HCT116 (cell line): ENCODE measurements around the gene MMP10. TPM values are rescaled to one million over a fixed set of nuclear protein-coding genes. Genes with fewer than 3 reads are reported as not detected.
"Not testable (repeated sequence)": the region's sequence is repeated elsewhere in the genome, so short reads cannot be mapped to it uniquely, and the experiment has no call there.

Experiments
- ATAC-seq: fragments of 200-7000 bp; cut with Tn5 transposase; 2 replicates; pipeline ENCODE4 v1.9.1; 2020; ENCODE audit warnings: mild to moderate bottlenecking, moderate library complexity
- BruUV-seq: library from RNA; stranded (reverse); fragments of 400-500 nt; replicated peaks from 2 replicates; lab custom pipeline; 2021; lab: Mats Ljungman, UMichigan
- CTCF ChIA-PET: fragments of 300-600 bp; sonication (Branson Sonifier 250); formaldehyde crosslinking; loops from one replicate; lab custom pipeline; 2021; ENCODE audit warnings: antibody characterized with exemption; lab: Charles Lee
- POLR2A ChIA-PET: fragments of 300-600, 350-600 bp; sonication (Branson Sonifier 250); formaldehyde crosslinking; loops from one replicate; lab custom pipeline; 2021; ENCODE audit warnings: antibody characterized with exemption; lab: Charles Lee
- RAD21 ChIA-PET, 2 experiments: fragments of 300-600 bp; sonication (Branson Sonifier 250); formaldehyde crosslinking; loops; one replicate each; lab custom pipeline; 2023; ENCODE audit warnings: low total read pairs in 2 of 2; ENCODE audit not compliant: uncharacterized antibody in 2 of 2, unreplicated experiment in 2 of 2, low non-redundant PET in 1 of 2; lab: Charles Lee
- DNase-seq: peaks from one replicate; pipeline ENCODE4 v3.0.0-alpha.2; 2010; ENCODE audit warnings: low read depth, low spot score
- H2AFZ ChIP-seq: fragments of 200-600 bp; shearing (Covaris generic), sonication (generic); 2 replicates; pipeline ENCODE4 v1.6.1; 2017; ENCODE audit warnings: low read depth, mixed run types, mixed read lengths, antibody characterized with exemption, low read length; ENCODE audit not compliant: poor library complexity, severe bottlenecking
- H3K27ac ChIP-seq: 2 replicates; pipeline ENCODE4 v1.5.1; 2012; ENCODE audit warnings: low read depth, low read length
- H3K27me3 ChIP-seq: fragments of 200-600 bp; sonication (generic); 2 replicates; pipeline ENCODE4 v1.6.1; 2016; ENCODE audit warnings: mixed run types, low read length, mixed read lengths; ENCODE audit not compliant: insufficient read depth
- H3K36me3 ChIP-seq, 2 experiments: fragments of 200-500 bp in 1 of 2; fragments of 200-600 bp in 1 of 2; sonication (Bioruptor generic) in 1 of 2; sonication (generic) in 1 of 2; 2 replicates each; pipeline versions ENCODE4 v1.5.1 to v1.6.1; 2014 to 2016; ENCODE audit warnings: low read length in 2 of 2, inconsistent platforms in 1 of 2, mixed read lengths in 1 of 2, mixed run types in 1 of 2; ENCODE audit not compliant: insufficient read depth in 2 of 2, control insufficient read depth in 1 of 2
- H3K4me1 ChIP-seq, 2 experiments: fragments of 200-600 bp in 1 of 2; sonication (generic) in 1 of 2; 2 replicates each; pipeline versions ENCODE4 v1.5.1 to v1.6.1; 2012 to 2017; ENCODE audit warnings: low read length in 2 of 2, inconsistent platforms in 1 of 2, mild to moderate bottlenecking in 1 of 2, mixed read lengths in 1 of 2, mixed run types in 1 of 2, moderate library complexity in 1 of 2; ENCODE audit not compliant: insufficient read depth in 2 of 2, control insufficient read depth in 1 of 2
- H3K4me2 ChIP-seq: fragments of 200-600 bp; sonication (generic); 2 replicates; pipeline ENCODE4 v1.6.1; 2017; ENCODE audit warnings: mixed run types, low read length, mixed read lengths
- H3K4me3 ChIP-seq, 2 experiments: fragments of 200-600 bp in 1 of 2; sonication (generic) in 1 of 2; replicated peaks in 1 of 2; 2 replicates each; pipeline ENCODE4 v1.5.1; 2011 to 2016; ENCODE audit warnings: low read length in 2 of 2, control low read depth in 1 of 2, low read depth in 1 of 2, mild to moderate bottlenecking in 1 of 2, mixed read lengths in 1 of 2, mixed run types in 1 of 2
- H3K79me2 ChIP-seq: fragments of 200-600 bp; sonication (generic); 2 replicates; pipeline ENCODE4 v1.6.1; 2017; ENCODE audit warnings: mild to moderate bottlenecking, mixed run types, low read length, moderate library complexity, mixed read lengths; ENCODE audit not compliant: insufficient read depth
- H3K9ac ChIP-seq: fragments of 200-600 bp; sonication (generic); 2 replicates; pipeline ENCODE4 v1.6.1; 2016; ENCODE audit warnings: low read length, mixed read lengths
- H3K9me2 ChIP-seq: fragments of 200-600 bp; sonication (generic), shearing (Covaris generic); 2 replicates; pipeline ENCODE4 v1.6.1; 2017; ENCODE audit warnings: mixed run types, mild to moderate bottlenecking, moderate library complexity; ENCODE audit not compliant: insufficient read depth
- H3K9me3 ChIP-seq, 2 experiments: fragments of 200-500 bp in 1 of 2; fragments of 200-600 bp in 1 of 2; sonication (Bioruptor generic) in 1 of 2; sonication (generic) in 1 of 2; 2 replicates each; pipeline ENCODE4 v1.6.1; 2014 to 2017; ENCODE audit warnings: low read length in 2 of 2, mixed read lengths in 2 of 2, inconsistent platforms in 1 of 2, low read depth in 1 of 2, mild to moderate bottlenecking in 1 of 2, mixed run types in 1 of 2, moderate library complexity in 1 of 2; ENCODE audit not compliant: control insufficient read depth in 1 of 2, insufficient read depth in 1 of 2
- H4K20me1 ChIP-seq: fragments of 200-600 bp; sonication (generic), shearing (Covaris generic); 2 replicates; pipeline ENCODE4 v1.6.1; 2017; ENCODE audit warnings: mixed run types, mild to moderate bottlenecking, moderate library complexity; ENCODE audit not compliant: insufficient read depth
- ATF3 ChIP-seq: IDR thresholded peaks from 2 replicates; pipeline ENCODE4 v1.6.1; 2012
- FOSL1 ChIP-seq: IDR thresholded peaks from 2 replicates; pipeline ENCODE4 v1.6.1; 2012; ENCODE audit warnings: low read depth
- MAX ChIP-seq: IDR thresholded peaks from 2 replicates; pipeline ENCODE4 v1.6.1; 2012
- POLR2AphosphoS5 ChIP-seq: IDR thresholded peaks from 2 replicates; pipeline ENCODE4 v1.6.1; 2011; ENCODE audit warnings: mild to moderate bottlenecking, low read depth, low read length, moderate library complexity
- RAD21 ChIP-seq: IDR thresholded peaks from 2 replicates; pipeline ENCODE4 v1.6.1; 2012; ENCODE audit warnings: low read depth, mild to moderate bottlenecking
- SIN3A ChIP-seq: IDR thresholded peaks from 2 replicates; pipeline ENCODE4 v1.6.1; 2012; ENCODE audit warnings: low read depth
- TCF7L2 ChIP-seq: IDR thresholded peaks from 2 replicates; pipeline ENCODE4 v1.7.0; 2011; ENCODE audit warnings: borderline replicate concordance, inconsistent platforms; ENCODE audit not compliant: insufficient read depth, insufficient read length; ENCODE audit errors: extremely low read depth
- YY1 ChIP-seq: IDR thresholded peaks from 2 replicates; pipeline ENCODE4 v1.6.1; 2011; ENCODE audit warnings: low read length, low read depth, moderate library complexity, mild to moderate bottlenecking; ENCODE audit not compliant: insufficient replicate concordance; ENCODE audit errors: extremely low read depth
- ZFX ChIP-seq: fragments of 450-650 bp; IDR thresholded peaks from 2 replicates; pipeline ENCODE4 v1.6.1; 2017
- ZNF274 ChIP-seq: fragments of 200-500 bp; sonication (Bioruptor generic); IDR thresholded peaks from 2 replicates; pipeline ENCODE4 v1.6.1; 2014; ENCODE audit warnings: mild to moderate bottlenecking, low read depth, low read length, inconsistent platforms
- intact Hi-C: fragments of 100-400 bp; cut with micrococcal nuclease; formaldehyde crosslinking; loops from 2 replicates; pipeline ENCODE4 v1.10.0; 2022
- total RNA-seq: library from RNA; stranded (reverse); gene quantifications from one replicate; pipeline ENCODE4 v1.2.1, GENCODE V29; 2021; ENCODE audit not compliant: unreplicated experiment

Gene MMP10
- total RNA-seq, 1 experiment from 2014 or later, result not detected

GRCh38 chr11:102751673-102752072 lies 28.8 kb downstream of the MMP10 start:
- CTCF ChIA-PET, result no interaction called here
- POLR2A ChIA-PET, result no interaction called here

GRCh38 chr11:102749101-102749722 lies 31.2 kb downstream of the MMP10 start:
- ATAC-seq, result no peak
- POLR2A ChIA-PET, result no interaction called here
- BruUV-seq, result no TSS peak
- RAD21 ChIA-PET, result no interaction called here
- Histone ChIP-seq H3K27ac (no peak overlapping the region), H3K9me3 (no peaks in the 10 kb centered on the region), H3K36me3 (no peaks in the 10 kb centered on the region), H3K9me2 (no peaks in the 10 kb centered on the region), H3K4me3 (no peak overlapping the region), H3K27me3 (no peaks in the 10 kb centered on the region), H3K79me2 (no peaks in the 10 kb centered on the region), H4K20me1 (no peaks in the 10 kb centered on the region), H3K4me2 (no peak overlapping the region), H2AFZ (no peak overlapping the region), H3K4me1 (no peaks in the 10 kb centered on the region), H3K9ac (no peak overlapping the region)
- DNase-seq, result no peak
- CTCF ChIA-PET, result interaction anchor here (1.4 kb wide), 1 partner anchor 45 kb away, joined by 3 read pairs; no protein-coding TSS in a partner anchor
- TF ChIP-seq RAD21 (0 out of 2 replicates have a peak, but pooled peaks have one; percentile 14), SIN3A (no peak), ATF3 (no peak), FOSL1 (no peak), TCF7L2 (no peak), MAX (no peak), ZNF274 (no peak)
- intact Hi-C loops, result no loop called here

More at GRCh38 chr11:102751673-102752072, 28.8 kb downstream of the MMP10 start:
- no peaks in the 10 kb centered on the region for H3K4me1 ChIP-seq
- no peaks in the 10 kb centered on the region for H3K27me3 ChIP-seq
- H3K79me2 ChIP-seq, result no peaks in the 10 kb centered on the region
- DNase-seq, result no peak
- H3K9ac ChIP-seq, result no peak overlapping the region
- no peak overlapping the region for H2AFZ ChIP-seq
- no peak overlapping the region for H3K4me2 ChIP-seq
- no peak overlapping the region for H3K4me3 ChIP-seq
- H3K27ac ChIP-seq, result no peak overlapping the region
- no peaks in the 10 kb centered on the region for H4K20me1 ChIP-seq
- no peak for ATAC-seq
- no peaks in the 10 kb centered on the region for H3K9me2 ChIP-seq
- no peaks in the 10 kb centered on the region for H3K36me3 ChIP-seq
- no peaks in the 10 kb centered on the region for H3K9me3 ChIP-seq
- no peak for TF ChIP-seq ZFX
- TF ChIP-seq YY1, result no peak
- TF ChIP-seq POLR2AphosphoS5, result no peak
- TF ChIP-seq TCF7L2, result no peak
- RAD21 ChIA-PET, result no interaction called here
- intact Hi-C loops, result no loop called here
- BruUV-seq, result no TSS peak

- H3K79me2 ChIP-seq, ATAC-seq, H2AFZ ChIP-seq, DNase-seq, H3K4me2 ChIP-seq, CTCF ChIA-PET, H3K9me3 ChIP-seq, H3K36me3 ChIP-seq, H3K4me3 ChIP-seq, POLR2A ChIA-PET, H4K20me1 ChIP-seq, H3K9me2 ChIP-seq, BruUV-seq, H3K27me3 ChIP-seq, RAD21 ChIA-PET, H3K9ac ChIP-seq, H3K27ac ChIP-seq, H3K4me1 ChIP-seq: not testable (repeated sequence)
- intact Hi-C loops, result loop anchor here (1.0 kb wide), 1 partner anchor 39 kb away; no protein-coding TSS in a partner anchor
Observed at GRCh38 chr11:102746746-102747578, 33.5 kb downstream of the MMP10 start.
